Measurements from ENCODE around the gene SYF2.

DNA sequence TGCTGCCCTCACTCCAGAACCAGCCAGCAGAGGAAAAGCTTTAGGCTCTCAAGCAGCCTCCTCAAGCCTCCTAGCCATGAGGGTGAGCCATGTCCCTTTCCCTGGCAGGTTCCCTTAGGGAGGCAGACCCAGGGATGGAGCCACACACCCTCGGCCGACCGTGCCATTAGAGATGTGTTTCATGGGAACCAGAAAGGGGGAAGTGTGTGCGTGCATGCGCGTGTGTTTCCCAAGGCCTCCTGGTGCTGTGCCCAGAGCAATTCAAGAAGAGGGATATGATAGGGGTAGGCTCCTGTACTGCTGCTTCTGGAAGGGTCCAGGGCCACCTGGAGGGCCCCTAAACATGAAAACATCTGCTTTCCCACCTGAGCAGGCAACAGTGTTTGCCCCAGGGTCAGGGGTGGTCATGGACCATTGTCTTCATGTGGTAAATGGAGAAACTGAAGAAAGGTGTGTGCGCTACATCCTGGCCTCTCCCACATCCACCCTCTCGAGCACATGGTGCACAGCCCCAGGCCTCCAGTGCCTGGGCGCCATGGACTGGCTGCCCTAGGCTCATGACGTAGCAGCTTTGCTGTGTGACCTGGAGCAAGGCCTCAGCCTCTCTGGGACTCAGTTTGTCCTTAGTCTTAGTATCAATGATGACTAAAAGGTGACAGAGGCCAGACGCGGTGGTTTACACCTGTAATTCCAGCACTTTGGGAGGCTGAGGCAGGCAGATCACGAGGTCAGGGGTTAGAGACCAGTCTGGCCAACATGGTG is 48.1 kb downstream of the SYF2 start:
- TF ChIP-seq, protein P1, sequence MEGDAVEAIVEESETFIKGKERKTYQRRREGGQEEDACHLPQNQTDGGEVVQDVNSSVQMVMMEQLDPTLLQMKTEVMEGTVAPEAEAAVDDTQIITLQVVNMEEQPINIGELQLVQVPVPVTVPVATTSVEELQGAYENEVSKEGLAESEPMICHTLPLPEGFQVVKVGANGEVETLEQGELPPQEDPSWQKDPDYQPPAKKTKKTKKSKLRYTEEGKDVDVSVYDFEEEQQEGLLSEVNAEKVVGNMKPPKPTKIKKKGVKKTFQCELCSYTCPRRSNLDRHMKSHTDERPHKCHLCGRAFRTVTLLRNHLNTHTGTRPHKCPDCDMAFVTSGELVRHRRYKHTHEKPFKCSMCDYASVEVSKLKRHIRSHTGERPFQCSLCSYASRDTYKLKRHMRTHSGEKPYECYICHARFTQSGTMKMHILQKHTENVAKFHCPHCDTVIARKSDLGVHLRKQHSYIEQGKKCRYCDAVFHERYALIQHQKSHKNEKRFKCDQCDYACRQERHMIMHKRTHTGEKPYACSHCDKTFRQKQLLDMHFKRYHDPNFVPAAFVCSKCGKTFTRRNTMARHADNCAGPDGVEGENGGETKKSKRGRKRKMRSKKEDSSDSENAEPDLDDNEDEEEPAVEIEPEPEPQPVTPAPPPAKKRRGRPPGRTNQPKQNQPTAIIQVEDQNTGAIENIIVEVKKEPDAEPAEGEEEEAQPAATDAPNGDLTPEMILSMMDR (tag by site-specific recombination; IDR thresholded peaks at IDR 0.05): no peak
- no peak for TF ChIP-seq ZNF292 (tag by site-specific recombination; IDR thresholded peaks at IDR 0.05; ENCODE audit: borderline replicate concordance, low read depth)
- TF ChIP-seq, protein P2, sequence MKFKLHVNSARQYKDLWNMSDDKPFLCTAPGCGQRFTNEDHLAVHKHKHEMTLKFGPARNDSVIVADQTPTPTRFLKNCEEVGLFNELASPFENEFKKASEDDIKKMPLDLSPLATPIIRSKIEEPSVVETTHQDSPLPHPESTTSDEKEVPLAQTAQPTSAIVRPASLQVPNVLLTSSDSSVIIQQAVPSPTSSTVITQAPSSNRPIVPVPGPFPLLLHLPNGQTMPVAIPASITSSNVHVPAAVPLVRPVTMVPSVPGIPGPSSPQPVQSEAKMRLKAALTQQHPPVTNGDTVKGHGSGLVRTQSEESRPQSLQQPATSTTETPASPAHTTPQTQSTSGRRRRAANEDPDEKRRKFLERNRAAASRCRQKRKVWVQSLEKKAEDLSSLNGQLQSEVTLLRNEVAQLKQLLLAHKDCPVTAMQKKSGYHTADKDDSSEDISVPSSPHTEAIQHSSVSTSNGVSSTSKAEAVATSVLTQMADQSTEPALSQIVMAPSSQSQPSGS (tag by site-specific recombination; IDR thresholded peaks at IDR 0.05; ENCODE audit: low read depth): no peak

Data from HEK293 (cell line).